Measurements from ENCODE around the gene NQO2.

DNA sequence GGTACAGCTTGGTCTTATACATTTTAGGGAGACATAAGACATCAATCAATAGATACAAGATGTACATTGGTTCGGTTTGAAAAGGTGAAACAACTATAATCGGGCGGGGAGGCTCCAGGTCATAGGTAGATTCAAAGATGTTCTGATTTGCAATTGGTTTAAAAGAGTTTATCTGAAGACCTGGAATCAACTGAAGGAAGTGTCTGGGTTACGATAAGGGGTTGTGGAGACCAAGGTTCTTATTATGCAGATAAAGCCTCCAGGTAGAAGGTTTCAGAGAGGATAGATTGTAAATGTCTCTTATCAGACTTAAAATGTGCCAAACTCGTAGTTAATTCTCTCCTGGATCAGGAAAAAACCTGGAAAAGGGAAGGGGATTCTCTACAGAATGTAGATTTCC is 22.4 kb upstream of the NQO2 start:
- TF ChIP-seq, protein P1, sequence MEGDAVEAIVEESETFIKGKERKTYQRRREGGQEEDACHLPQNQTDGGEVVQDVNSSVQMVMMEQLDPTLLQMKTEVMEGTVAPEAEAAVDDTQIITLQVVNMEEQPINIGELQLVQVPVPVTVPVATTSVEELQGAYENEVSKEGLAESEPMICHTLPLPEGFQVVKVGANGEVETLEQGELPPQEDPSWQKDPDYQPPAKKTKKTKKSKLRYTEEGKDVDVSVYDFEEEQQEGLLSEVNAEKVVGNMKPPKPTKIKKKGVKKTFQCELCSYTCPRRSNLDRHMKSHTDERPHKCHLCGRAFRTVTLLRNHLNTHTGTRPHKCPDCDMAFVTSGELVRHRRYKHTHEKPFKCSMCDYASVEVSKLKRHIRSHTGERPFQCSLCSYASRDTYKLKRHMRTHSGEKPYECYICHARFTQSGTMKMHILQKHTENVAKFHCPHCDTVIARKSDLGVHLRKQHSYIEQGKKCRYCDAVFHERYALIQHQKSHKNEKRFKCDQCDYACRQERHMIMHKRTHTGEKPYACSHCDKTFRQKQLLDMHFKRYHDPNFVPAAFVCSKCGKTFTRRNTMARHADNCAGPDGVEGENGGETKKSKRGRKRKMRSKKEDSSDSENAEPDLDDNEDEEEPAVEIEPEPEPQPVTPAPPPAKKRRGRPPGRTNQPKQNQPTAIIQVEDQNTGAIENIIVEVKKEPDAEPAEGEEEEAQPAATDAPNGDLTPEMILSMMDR (conservative IDR thresholded peaks at IDR 0.05; ENCODE audit: low read depth, low read length): no peak
- TF ChIP-seq EZH2phosphoT487 (IDR thresholded peaks at IDR 0.05; ENCODE audit: borderline replicate concordance, low read length): no peak

All from PC-3 (cell line).